H9 (cell line): ENCODE results near the gene WNT3A. TPM values are rescaled to one million over a fixed set of nuclear protein-coding genes. Genes with fewer than 3 reads are reported as not detected.

Source experiments
- DNase-seq: peaks from one replicate; pipeline ENCODE4 v3.0.0-alpha.2; 2017
- H2AFZ ChIP-seq: one replicate; pipeline ENCODE4 v1.6.1; 2013; ENCODE audit warnings: mild to moderate bottlenecking, low read length, control low read depth, moderate library complexity
- H2AK5ac ChIP-seq: 2 replicates; pipeline ENCODE4 v1.6.1; 2013; ENCODE audit warnings: low read length, control low read depth, mixed read lengths; ENCODE audit not compliant: insufficient read length
- H2BK120ac ChIP-seq: one replicate; pipeline ENCODE4 v1.6.1; 2013; ENCODE audit warnings: low read depth, mild to moderate bottlenecking, low read length, control low read depth, inconsistent platforms; ENCODE audit not compliant: poor library complexity, severe bottlenecking
- H2BK12ac ChIP-seq: 2 replicates; pipeline ENCODE4 v1.6.1; 2013; ENCODE audit warnings: low read length, control low read depth, mixed read lengths, low read depth; ENCODE audit not compliant: insufficient read length
- H2BK15ac ChIP-seq: 2 replicates; pipeline ENCODE4 v1.6.1; 2013; ENCODE audit warnings: low read depth, low read length, control low read depth
- H2BK20ac ChIP-seq: one replicate; pipeline ENCODE4 v1.6.1; 2013; ENCODE audit warnings: low read depth, mild to moderate bottlenecking, low read length, control low read depth, inconsistent platforms; ENCODE audit not compliant: poor library complexity, severe bottlenecking
- H2BK5ac ChIP-seq: 2 replicates; pipeline ENCODE4 v1.6.1; 2013; ENCODE audit warnings: low read length, control low read depth, mixed read lengths; ENCODE audit not compliant: insufficient read length
- H3K14ac ChIP-seq: 2 replicates; pipeline ENCODE4 v1.6.1; 2013; ENCODE audit warnings: low read length, control low read depth; ENCODE audit not compliant: insufficient read depth
- H3K18ac ChIP-seq: 2 replicates; pipeline ENCODE4 v1.6.1; 2013; ENCODE audit warnings: low read depth, mild to moderate bottlenecking, mixed read lengths, low read length, control low read depth; ENCODE audit not compliant: insufficient read length
- H3K23ac ChIP-seq: 2 replicates; pipeline ENCODE4 v1.6.1; 2013; ENCODE audit warnings: low read length, control low read depth, mixed read lengths, low read depth; ENCODE audit not compliant: insufficient read length
- H3K23me2 ChIP-seq: 2 replicates; pipeline ENCODE4 v1.6.1; 2013; ENCODE audit warnings: low read depth, mild to moderate bottlenecking, mixed read lengths, low read length, control low read depth; ENCODE audit not compliant: insufficient read length, poor library complexity, severe bottlenecking
- H3K27ac ChIP-seq: 2 replicates; pipeline ENCODE4 v1.5.1; 2013; ENCODE audit warnings: low read length, control low read depth, mixed read lengths, low read depth; ENCODE audit not compliant: insufficient read length
- H3K27me3 ChIP-seq: 2 replicates; pipeline ENCODE4 v1.6.1; 2013; ENCODE audit warnings: low read length, control low read depth, inconsistent platforms; ENCODE audit not compliant: insufficient read depth
- H3K4ac ChIP-seq: 2 replicates; pipeline ENCODE4 v1.6.1; 2013; ENCODE audit warnings: low read depth, mild to moderate bottlenecking, control low read depth, inconsistent platforms, low read length, moderate library complexity
- H3K4me1 ChIP-seq: 2 replicates; pipeline ENCODE4 v1.6.1; 2013; ENCODE audit warnings: low read length, control low read depth, inconsistent platforms; ENCODE audit not compliant: insufficient read depth
- H3K4me2 ChIP-seq: 2 replicates; pipeline ENCODE4 v1.6.1; 2013; ENCODE audit warnings: low read length, control low read depth, mixed read lengths; ENCODE audit not compliant: insufficient read length, insufficient read depth
- H3K56ac ChIP-seq: 2 replicates; pipeline ENCODE4 v1.6.1; 2013; ENCODE audit warnings: low read depth, mild to moderate bottlenecking, mixed read lengths, low read length, control low read depth; ENCODE audit not compliant: insufficient read length
- H3K79me1 ChIP-seq: 2 replicates; pipeline ENCODE4 v1.6.1; 2013; ENCODE audit warnings: low read depth, mild to moderate bottlenecking, moderate library complexity, low read length, control low read depth, inconsistent platforms; ENCODE audit not compliant: insufficient read depth, poor library complexity, severe bottlenecking
- H3K79me2 ChIP-seq: 2 replicates; pipeline ENCODE4 v1.6.1; 2013; ENCODE audit warnings: low read length, control low read depth, inconsistent platforms; ENCODE audit not compliant: insufficient read depth
- H3K9ac ChIP-seq: 2 replicates; pipeline ENCODE4 v1.6.1; 2013; ENCODE audit warnings: low read length, control low read depth, mixed read lengths; ENCODE audit not compliant: insufficient read length; ENCODE audit errors: extremely low read depth
- H3K9me3 ChIP-seq: one replicate; pipeline ENCODE4 v1.6.1; 2013; ENCODE audit warnings: low read depth, low read length, inconsistent platforms; ENCODE audit not compliant: control insufficient read depth
- H3T11ph ChIP-seq: one replicate; pipeline ENCODE4 v1.6.1; 2013; ENCODE audit warnings: mild to moderate bottlenecking, low read length, control low read depth, inconsistent platforms
- H4K20me1 ChIP-seq: one replicate; pipeline ENCODE4 v1.6.1; 2013; ENCODE audit not compliant: control insufficient read depth, insufficient read length, insufficient read depth
- H4K5ac ChIP-seq: 2 replicates; pipeline ENCODE4 v1.6.1; 2013; ENCODE audit warnings: low read depth, mild to moderate bottlenecking, mixed read lengths, low read length, control low read depth; ENCODE audit not compliant: insufficient read length
- H4K8ac ChIP-seq: replicated peaks from 2 replicates; pipeline ENCODE4 v1.6.1; 2013; ENCODE audit warnings: low read length, control low read depth, mixed read lengths, low read depth; ENCODE audit not compliant: insufficient read length
- H4K91ac ChIP-seq: 2 replicates; pipeline ENCODE4 v1.6.1; 2013; ENCODE audit warnings: low read depth, mild to moderate bottlenecking, moderate library complexity, mixed read lengths, low read length, control low read depth; ENCODE audit not compliant: insufficient read length
- H3K27ac Mint-ChIP-seq, 3 experiments: 2 replicates in 2 of 3; 3 replicates in 1 of 3; pipeline ENCODE4 v1.8.0; 2020 to 2021; ENCODE audit warnings: mixed read lengths in 3 of 3, mild to moderate bottlenecking in 1 of 3, moderate library complexity in 1 of 3
- H3K27me3 Mint-ChIP-seq: 2 replicates; pipeline ENCODE4 v1.8.0; 2021; ENCODE audit warnings: low read depth, mild to moderate bottlenecking, moderate library complexity, mixed read lengths
- H3K36me3 Mint-ChIP-seq, 3 experiments: 2 replicates in 2 of 3; 3 replicates in 1 of 3; pipeline ENCODE4 v1.8.0; 2020 to 2021; ENCODE audit warnings: low read depth in 3 of 3, mixed read lengths in 3 of 3; ENCODE audit not compliant: insufficient read depth in 1 of 3
- H3K4me1 Mint-ChIP-seq, 2 experiments: 2 replicates each; pipeline ENCODE4 v1.8.0; 2020; ENCODE audit warnings: mixed read lengths in 2 of 2
- H3K4me3 Mint-ChIP-seq, 2 experiments: 2 replicates in 1 of 2; 3 replicates in 1 of 2; pipeline ENCODE4 v1.8.0; 2020 to 2021; ENCODE audit warnings: mild to moderate bottlenecking in 2 of 2, mixed read lengths in 2 of 2, moderate library complexity in 1 of 2
- H3K9me3 Mint-ChIP-seq, 2 experiments: 2 replicates in 1 of 2; 3 replicates in 1 of 2; pipeline ENCODE4 v1.8.0; 2020; ENCODE audit warnings: mild to moderate bottlenecking in 2 of 2, mixed read lengths in 2 of 2, moderate library complexity in 1 of 2
- CTCF ChIP-seq: fragments of 200-600 bp; sonication (generic); conservative IDR thresholded peaks from 3 replicates; pipeline ENCODE4 v1.8.0; 2021; ENCODE audit warnings: antibody characterized with exemption, mild to moderate bottlenecking
- WGBS: extraction: QIAGEN DNeasy Blood & Tissue Kit; methylation state at CpG from one replicate; pipeline ENCODE4 v1.1.7; 2013; ENCODE audit warnings: missing lambda C conversion rate, low lambda C conversion rate, mixed read lengths; ENCODE audit not compliant: insufficient read length; ENCODE audit errors: extremely low coverage; 5-methylcytosine and 5-hydroxymethylcytosine counted together
- total RNA-seq: library from RNA; stranded (reverse); gene quantifications from 2 replicates; pipeline ENCODE4 v1.2.1, GENCODE V29; 2021

WNT3A gene
- total RNA-seq, 1 experiment from 2014 or later: 0.17 TPM

- no peak overlapping the region for H4K91ac ChIP-seq
- no peaks in the 10 kb centered on the region for H3K4me1 ChIP-seq
- H4K5ac ChIP-seq: no peak overlapping the region
- no peak overlapping the region for H2BK15ac ChIP-seq
- Mint-ChIP-seq H3K9me3 (peaks cover 0 to 3% of the 10 kb centered on the region in 2 experiments; a peak in 1 of 5 replicates), H3K27ac (no peak overlapping the region), H3K4me1 (peaks cover 0 to 6% of the 10 kb centered on the region in 2 experiments; a peak in 1 of 4 replicates), H3K36me3 (no peaks in the 10 kb centered on the region), H3K27me3 (peaks cover 90% of the 10 kb centered on the region), H3K4me3 (no peak overlapping the region)
- H2BK20ac ChIP-seq: no peak overlapping the region
- no peak overlapping the region for H2AFZ ChIP-seq
- no peaks in the 10 kb centered on the region for H3K23me2 ChIP-seq
- H3K9ac ChIP-seq: no peak overlapping the region
- H2BK12ac ChIP-seq: no peak overlapping the region
- no peak overlapping the region for H3K56ac ChIP-seq
- no peak for TF ChIP-seq CTCF
- H3K4ac ChIP-seq: no peak overlapping the region
- no peak overlapping the region for H3K27ac ChIP-seq
- no peak overlapping the region for H3T11ph ChIP-seq
- H3K9me3 ChIP-seq: no peaks in the 10 kb centered on the region
- H2AK5ac ChIP-seq: no peak overlapping the region
- H4K20me1 ChIP-seq: no peaks in the 10 kb centered on the region
- no peak overlapping the region for H3K23ac ChIP-seq
- H3K79me2 ChIP-seq: no peaks in the 10 kb centered on the region
- no peak overlapping the region for H4K8ac ChIP-seq
- H3K4me2 ChIP-seq: no peak overlapping the region
- H3K18ac ChIP-seq: no peak overlapping the region
- no peak overlapping the region for H2BK5ac ChIP-seq
- H3K27me3 ChIP-seq: peaks cover 3% of the 10 kb centered on the region; the same call in 1 of the 2 replicates
- no peak overlapping the region for H3K14ac ChIP-seq
- H2BK120ac ChIP-seq: no peak overlapping the region
- H3K79me1 ChIP-seq: no peaks in the 10 kb centered on the region
- peak; percentile 24 for DNase-seq
- no CpG with 5 or more reads among the region's 21 CpGs for WGBS
These were observed 14.7 kb downstream of the WNT3A start for GRCh38 chr1:228021355-228022030.
